ENCODE data around the gene KCNC1.

The KCNC1 gene

DNA sequence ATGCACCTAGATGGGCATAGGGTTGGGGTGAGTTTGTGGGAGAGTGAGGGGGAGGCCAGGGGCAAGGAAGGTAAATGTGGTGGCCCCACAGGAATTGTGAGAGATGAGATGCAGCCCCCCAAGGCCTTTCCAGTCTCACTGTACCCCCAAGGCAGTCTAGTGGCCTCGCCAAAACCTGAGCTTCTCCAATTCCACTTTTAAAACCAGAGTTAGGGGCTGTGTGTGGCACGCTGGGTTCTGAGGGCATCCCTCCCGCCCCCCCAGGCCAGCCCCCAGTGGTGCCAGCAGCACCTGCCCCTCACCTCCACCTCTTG lies 40.4 kb downstream of the KCNC1 start:
- TF ChIP-seq, protein P1, sequence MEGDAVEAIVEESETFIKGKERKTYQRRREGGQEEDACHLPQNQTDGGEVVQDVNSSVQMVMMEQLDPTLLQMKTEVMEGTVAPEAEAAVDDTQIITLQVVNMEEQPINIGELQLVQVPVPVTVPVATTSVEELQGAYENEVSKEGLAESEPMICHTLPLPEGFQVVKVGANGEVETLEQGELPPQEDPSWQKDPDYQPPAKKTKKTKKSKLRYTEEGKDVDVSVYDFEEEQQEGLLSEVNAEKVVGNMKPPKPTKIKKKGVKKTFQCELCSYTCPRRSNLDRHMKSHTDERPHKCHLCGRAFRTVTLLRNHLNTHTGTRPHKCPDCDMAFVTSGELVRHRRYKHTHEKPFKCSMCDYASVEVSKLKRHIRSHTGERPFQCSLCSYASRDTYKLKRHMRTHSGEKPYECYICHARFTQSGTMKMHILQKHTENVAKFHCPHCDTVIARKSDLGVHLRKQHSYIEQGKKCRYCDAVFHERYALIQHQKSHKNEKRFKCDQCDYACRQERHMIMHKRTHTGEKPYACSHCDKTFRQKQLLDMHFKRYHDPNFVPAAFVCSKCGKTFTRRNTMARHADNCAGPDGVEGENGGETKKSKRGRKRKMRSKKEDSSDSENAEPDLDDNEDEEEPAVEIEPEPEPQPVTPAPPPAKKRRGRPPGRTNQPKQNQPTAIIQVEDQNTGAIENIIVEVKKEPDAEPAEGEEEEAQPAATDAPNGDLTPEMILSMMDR (IDR thresholded peaks at IDR 0.05; ENCODE audit: control insufficient read depth, insufficient read depth, low read depth, low read length, missing control alignments): no peak
- no peak for DNase-seq (ENCODE audit: low read depth)
- H3K4me3 ChIP-seq (ENCODE audit: control insufficient read depth, low read depth, low read length): no peak overlapping the region

DNA sequence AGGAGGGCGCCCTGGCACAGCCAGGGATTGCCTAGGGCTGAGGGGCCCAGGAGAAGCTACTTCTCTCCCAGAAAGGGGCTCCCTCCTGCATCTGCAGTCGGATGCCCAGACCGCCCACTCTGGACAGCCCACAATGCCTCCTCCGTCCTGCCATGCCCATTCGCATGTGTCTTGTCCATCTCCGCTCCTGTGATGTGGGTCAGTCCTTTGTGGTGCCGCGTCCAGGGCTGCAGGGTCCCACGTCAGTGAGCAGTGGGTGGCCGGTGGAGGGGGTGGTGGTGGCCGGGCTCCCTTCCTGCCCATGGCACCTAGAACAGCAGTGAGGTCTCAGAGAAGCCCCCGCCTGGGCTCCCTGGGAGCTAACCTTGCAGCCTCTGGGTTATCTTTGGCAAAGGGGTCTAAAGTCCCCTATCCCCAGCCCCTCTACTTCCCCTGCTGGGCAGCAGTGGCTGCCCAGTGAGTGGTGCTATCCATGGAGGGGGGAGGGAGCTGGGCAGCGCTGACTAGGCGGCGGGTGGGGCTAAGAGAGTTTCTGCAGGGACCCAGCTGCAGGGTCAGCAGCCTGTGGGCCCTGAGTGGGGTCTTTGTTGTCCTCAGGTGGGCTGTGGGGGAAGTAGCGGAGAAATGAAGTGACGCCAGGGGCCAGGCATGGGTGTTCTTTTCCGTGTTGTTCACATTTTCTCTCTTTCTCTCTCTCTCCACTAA lies 41.1 kb downstream of the KCNC1 start:
- TF ChIP-seq, protein P1 (IDR thresholded peaks at IDR 0.05; ENCODE audit: control insufficient read depth, insufficient read depth, low read depth, low read length, missing control alignments): no peak
- no peak for DNase-seq (ENCODE audit: low read depth)
- no peak overlapping the region for H3K4me3 ChIP-seq (ENCODE audit: control insufficient read depth, low read depth, low read length)

DNA sequence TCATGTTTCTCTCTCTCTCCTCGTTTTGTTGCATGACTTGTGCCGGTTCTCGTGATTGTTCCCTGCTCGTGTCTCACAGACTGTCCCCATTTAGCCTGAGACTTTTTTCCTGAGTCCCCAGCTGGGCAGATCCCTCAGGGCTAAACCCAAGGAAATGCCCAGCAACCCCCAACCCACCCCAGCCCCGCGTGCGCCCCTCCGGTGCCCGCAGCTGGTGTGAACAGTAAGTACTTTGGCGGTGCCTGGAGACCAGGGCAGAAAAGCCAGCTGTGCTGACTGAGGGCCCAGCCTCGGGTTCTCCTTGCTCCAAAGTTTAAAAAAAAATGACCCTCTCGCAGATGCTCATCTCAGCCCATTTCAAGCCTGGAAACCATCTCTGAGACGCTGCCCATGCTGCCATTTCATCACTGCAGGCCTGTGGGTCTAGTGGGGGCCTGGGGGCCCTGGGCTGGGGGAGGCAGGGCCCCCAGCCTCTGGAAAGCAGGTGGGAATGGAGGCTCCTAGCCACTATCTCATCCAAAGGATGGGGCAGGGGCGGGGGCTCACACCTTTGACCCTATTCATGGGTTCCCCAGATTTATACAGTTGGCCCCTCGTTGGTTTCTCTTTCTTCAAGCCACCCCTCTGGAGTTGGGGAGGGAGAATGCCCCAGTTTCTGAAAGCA lies 41.8 kb downstream of the KCNC1 start:
- DNase-seq (ENCODE audit: low read depth): no peak
- no peak overlapping the region for H3K4me3 ChIP-seq (ENCODE audit: control insufficient read depth, low read depth, low read length)
- TF ChIP-seq, protein P1 (IDR thresholded peaks at IDR 0.05; ENCODE audit: control insufficient read depth, insufficient read depth, low read depth, low read length, missing control alignments): no peak

DNA sequence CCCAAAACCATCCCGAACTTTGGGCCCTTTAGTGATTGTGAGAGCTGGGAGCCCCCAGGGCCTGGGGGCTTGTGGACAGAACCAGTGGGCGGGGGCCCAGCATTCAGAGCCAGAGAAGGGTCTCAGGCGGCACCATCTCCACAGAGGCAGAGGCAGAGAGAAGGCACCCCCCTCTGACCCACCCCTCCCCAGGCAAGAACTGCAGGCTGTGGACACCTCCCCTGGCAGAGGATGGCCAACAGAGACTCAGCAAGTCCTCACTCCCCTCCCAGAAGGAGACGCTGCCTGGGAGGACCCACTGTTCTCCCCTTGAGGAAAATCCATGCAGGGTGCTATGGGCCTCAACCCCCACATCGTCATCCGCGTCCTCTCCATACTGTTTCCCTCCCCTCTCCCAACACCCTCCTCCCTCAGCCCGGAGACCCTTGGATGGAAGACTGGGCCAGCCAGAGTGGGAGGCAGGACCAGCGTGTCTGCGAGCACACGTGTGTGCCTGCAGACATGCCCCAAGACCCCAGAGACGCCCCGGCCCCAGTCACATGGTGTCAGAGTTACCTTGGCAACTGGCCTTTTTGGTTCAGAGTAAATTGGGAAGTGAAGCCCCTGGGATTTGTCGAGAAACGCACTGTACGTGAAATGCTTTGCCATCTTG lies 42.6 kb downstream of the KCNC1 start:
- no peak overlapping the region for H3K4me3 ChIP-seq (ENCODE audit: control insufficient read depth, low read depth, low read length)
- DNase-seq (ENCODE audit: low read depth): no peak
- TF ChIP-seq, protein P1 (IDR thresholded peaks at IDR 0.05; ENCODE audit: control insufficient read depth, insufficient read depth, low read depth, low read length, missing control alignments): no peak

DNA sequence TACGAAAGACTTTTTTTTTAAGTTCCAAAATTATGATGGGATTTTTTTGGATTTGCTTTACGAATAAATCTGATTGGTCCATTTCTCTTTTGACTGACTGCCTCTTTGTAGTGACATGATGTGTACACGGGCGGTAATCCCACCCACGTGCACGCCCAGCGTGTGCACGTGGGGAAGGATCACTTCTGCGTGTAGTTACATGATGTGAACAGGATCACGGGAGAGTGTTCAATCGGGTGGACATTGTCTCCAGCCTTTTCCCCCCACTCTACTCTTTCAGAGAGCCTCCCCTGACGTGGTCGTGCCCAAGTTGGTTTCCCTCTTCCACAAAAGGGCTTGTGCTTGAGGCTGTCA lies 43.1 kb downstream of the KCNC1 start:
- no peak overlapping the region for H3K4me3 ChIP-seq (ENCODE audit: control insufficient read depth, low read depth, low read length)
- DNase-seq (ENCODE audit: low read depth): no peak
- TF ChIP-seq, protein P1 (IDR thresholded peaks at IDR 0.05; ENCODE audit: control insufficient read depth, insufficient read depth, low read depth, low read length, missing control alignments): no peak

DNA sequence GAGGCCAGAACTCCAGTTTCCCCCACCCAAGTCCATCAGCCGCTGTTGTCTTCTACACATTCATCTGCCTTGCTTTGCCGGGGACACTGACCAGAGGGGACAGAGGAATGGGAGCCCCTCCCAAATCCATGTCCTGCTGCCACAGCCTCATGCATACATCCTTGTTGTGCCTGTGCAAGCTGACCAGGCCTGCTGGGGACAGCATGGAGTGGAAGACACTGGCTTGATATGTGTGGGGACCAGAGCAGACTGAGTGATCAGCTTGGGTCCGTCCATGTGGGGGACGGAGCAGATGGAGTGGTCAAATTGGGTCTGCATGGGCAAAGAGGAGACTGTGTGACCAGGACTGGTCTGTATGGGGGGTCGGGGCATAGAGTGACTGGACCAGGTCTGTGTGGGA lies 43.8 kb downstream of the KCNC1 start:
- TF ChIP-seq, protein P1 (IDR thresholded peaks at IDR 0.05; ENCODE audit: control insufficient read depth, insufficient read depth, low read depth, low read length, missing control alignments): no peak
- DNase-seq (ENCODE audit: low read depth): no peak
- no peak overlapping the region for H3K4me3 ChIP-seq (ENCODE audit: control insufficient read depth, low read depth, low read length)

Measured in AG09309 (cell line).